Nephron (organoid): Measurements from ENCODE around the gene PARD3.
A peak's percentile ranks its signal among the peaks of the same experiment; 100 is the strongest.

ENCODE experiments used
- H3K27ac Mint-ChIP-seq, 3 experiments: 2 replicates each; pipeline ENCODE4 v1.8.0; 2020; ENCODE audit warnings: mixed read lengths in 3 of 3, mild to moderate bottlenecking in 2 of 3, moderate library complexity in 1 of 3
- H3K27me3 Mint-ChIP-seq: 2 replicates; pipeline ENCODE4 v1.8.0; 2021; ENCODE audit warnings: low read depth, mild to moderate bottlenecking, moderate library complexity, mixed read lengths
- H3K36me3 Mint-ChIP-seq: 2 replicates; pipeline ENCODE4 v1.8.0; 2020; ENCODE audit warnings: low read depth, mixed read lengths
- H3K4me1 Mint-ChIP-seq: 2 replicates; pipeline ENCODE4 v1.8.0; 2020; ENCODE audit warnings: mixed read lengths
- H3K4me3 Mint-ChIP-seq, 3 experiments: 2 replicates each; pipeline ENCODE4 v1.8.0; 2020; ENCODE audit warnings: mild to moderate bottlenecking in 3 of 3, mixed read lengths in 3 of 3, moderate library complexity in 2 of 3
- H3K9me3 Mint-ChIP-seq: 2 replicates; pipeline ENCODE4 v1.8.0; 2020; ENCODE audit warnings: mixed read lengths
- CTCF ChIP-seq, 3 experiments: fragments of 200-600 bp; sonication (generic); IDR thresholded peaks; one replicate each; pipeline ENCODE4 v1.5.0; 2021; ENCODE audit warnings: antibody characterized with exemption in 3 of 3; ENCODE audit not compliant: unreplicated experiment in 3 of 3

PARD3 gene

DNA sequence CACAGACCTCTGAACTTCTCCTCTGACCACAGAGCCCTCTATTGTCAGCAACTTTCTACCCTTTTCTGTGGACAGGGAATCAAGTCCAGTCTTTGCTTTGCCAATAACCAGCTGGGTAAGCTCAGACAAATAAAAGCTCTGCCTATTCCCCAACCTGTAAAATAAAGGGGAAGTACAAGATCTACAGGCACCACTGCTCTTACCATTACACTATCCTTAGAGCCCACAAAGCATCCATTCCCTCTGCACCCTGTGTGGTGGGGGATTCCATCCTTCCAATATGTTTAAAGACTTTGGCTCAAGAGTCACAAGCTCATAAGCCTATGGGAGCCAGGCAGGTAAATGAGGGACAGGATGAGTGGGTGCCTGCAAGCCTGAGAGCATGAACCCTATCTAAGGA lies 88.2 kb downstream of the PARD3 start:
- Mint-ChIP-seq H3K9me3 (no peaks in the 10 kb centered on the region), H3K4me1 (peaks cover 79% of the 10 kb centered on the region), H3K27me3 (no peaks in the 10 kb centered on the region), H3K27ac (peak overlapping the region; percentile 30 to 57 (median 39)), H3K36me3 (no peaks in the 10 kb centered on the region), H3K4me3 (no peak overlapping the region)
- no peak for TF ChIP-seq CTCF (IDR thresholded peaks at IDR 0.05; ENCODE audit: unreplicated experiment in 3 of 3)

- Mint-ChIP-seq H3K4me1 (peaks cover 72% of the 10 kb centered on the region), H3K4me3 (no peak overlapping the region), H3K27ac (peak overlapping the region; percentile 28 to 62 (median 60)), H3K27me3 (no peaks in the 10 kb centered on the region), H3K9me3 (no peaks in the 10 kb centered on the region), H3K36me3 (no peaks in the 10 kb centered on the region)
- peak; percentile 58 to 64 (median 59) for TF ChIP-seq CTCF (IDR thresholded peaks at IDR 0.05; ENCODE audit: unreplicated experiment in 3 of 3)
Measured at GRCh38 chr10:34723750-34724149, 91.3 kb downstream of the PARD3 start.

DNA sequence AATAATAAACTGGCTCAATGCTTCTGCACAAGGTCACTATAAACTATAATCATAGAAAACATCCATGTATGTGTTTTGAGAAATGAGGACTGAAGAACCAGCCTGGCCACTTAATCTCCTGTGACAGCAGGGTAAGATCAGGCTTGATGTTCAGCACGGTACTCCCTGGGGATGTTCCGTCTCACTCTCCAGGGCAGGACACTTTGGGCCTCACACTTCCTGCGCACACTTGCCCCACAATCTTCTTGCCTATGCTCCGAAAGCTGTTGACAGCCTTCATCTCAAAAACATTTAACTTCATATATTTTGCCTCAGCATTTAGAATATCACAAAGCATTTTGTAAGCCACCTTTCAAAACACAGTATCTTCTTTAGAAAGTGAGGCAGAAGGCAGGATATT lies 92.7 kb downstream of the PARD3 start:
- no peaks in the 10 kb centered on the region for H3K27me3 Mint-ChIP-seq
- H3K9me3 Mint-ChIP-seq: no peaks in the 10 kb centered on the region
- H3K36me3 Mint-ChIP-seq: no peaks in the 10 kb centered on the region
- no peak overlapping the region for H3K4me3 Mint-ChIP-seq
- peak overlapping the region in 1 of 3 experiments; percentile 13 for H3K27ac Mint-ChIP-seq
- no peak for TF ChIP-seq CTCF (IDR thresholded peaks at IDR 0.05; ENCODE audit: unreplicated experiment in 3 of 3)
- H3K4me1 Mint-ChIP-seq: peaks cover 62% of the 10 kb centered on the region

- H3K4me3 Mint-ChIP-seq: no peak overlapping the region
- H3K36me3 Mint-ChIP-seq: no peaks in the 10 kb centered on the region
- H3K27me3 Mint-ChIP-seq: no peaks in the 10 kb centered on the region
- no peak for TF ChIP-seq CTCF (IDR thresholded peaks at IDR 0.05; ENCODE audit: unreplicated experiment in 3 of 3)
- H3K9me3 Mint-ChIP-seq: no peaks in the 10 kb centered on the region
- peak overlapping the region; percentile 26 to 73 (median 53) for H3K27ac Mint-ChIP-seq
- H3K4me1 Mint-ChIP-seq: peaks cover 60% of the 10 kb centered on the region
Measured at GRCh38 chr10:34721208-34721840, 93.8 kb downstream of the PARD3 start.

- peaks cover 54% of the 10 kb centered on the region for H3K4me1 Mint-ChIP-seq
- peak overlapping the region in 1 of 3 experiments; percentile 12 for H3K27ac Mint-ChIP-seq
- no peaks in the 10 kb centered on the region for H3K9me3 Mint-ChIP-seq
- TF ChIP-seq CTCF (IDR thresholded peaks at IDR 0.05; ENCODE audit: unreplicated experiment in 3 of 3): no peak
- no peak overlapping the region for H3K4me3 Mint-ChIP-seq
- H3K36me3 Mint-ChIP-seq: no peaks in the 10 kb centered on the region
- no peaks in the 10 kb centered on the region for H3K27me3 Mint-ChIP-seq
Measured at GRCh38 chr10:34719746-34720145, 95.3 kb downstream of the PARD3 start.

GRCh38 chr10:34719328-34719727 lies 95.8 kb downstream of the PARD3 start:
- Mint-ChIP-seq H3K27me3 (no peaks in the 10 kb centered on the region), H3K27ac (peak overlapping the region in 1 of 3 experiments; percentile 12), H3K4me3 (no peak overlapping the region), H3K9me3 (no peaks in the 10 kb centered on the region), H3K36me3 (no peaks in the 10 kb centered on the region), H3K4me1 (peaks cover 50% of the 10 kb centered on the region)
- no peak for TF ChIP-seq CTCF (IDR thresholded peaks at IDR 0.05; ENCODE audit: unreplicated experiment in 3 of 3)
